HG03066 (cell line): ENCODE measurements around the gene HIPK2.
"Not testable (repeated sequence)": the region's sequence is repeated elsewhere in the genome, so short reads cannot be mapped to it uniquely, and the experiment has no call there.

Experiments
- ATAC-seq: cut with Tn5 transposase; IDR thresholded peaks from one replicate; pipeline ENCODE4 v1.9.1; 2021; ENCODE audit warnings: low read depth; ENCODE audit not compliant: unreplicated experiment

HIPK2 gene

DNA sequence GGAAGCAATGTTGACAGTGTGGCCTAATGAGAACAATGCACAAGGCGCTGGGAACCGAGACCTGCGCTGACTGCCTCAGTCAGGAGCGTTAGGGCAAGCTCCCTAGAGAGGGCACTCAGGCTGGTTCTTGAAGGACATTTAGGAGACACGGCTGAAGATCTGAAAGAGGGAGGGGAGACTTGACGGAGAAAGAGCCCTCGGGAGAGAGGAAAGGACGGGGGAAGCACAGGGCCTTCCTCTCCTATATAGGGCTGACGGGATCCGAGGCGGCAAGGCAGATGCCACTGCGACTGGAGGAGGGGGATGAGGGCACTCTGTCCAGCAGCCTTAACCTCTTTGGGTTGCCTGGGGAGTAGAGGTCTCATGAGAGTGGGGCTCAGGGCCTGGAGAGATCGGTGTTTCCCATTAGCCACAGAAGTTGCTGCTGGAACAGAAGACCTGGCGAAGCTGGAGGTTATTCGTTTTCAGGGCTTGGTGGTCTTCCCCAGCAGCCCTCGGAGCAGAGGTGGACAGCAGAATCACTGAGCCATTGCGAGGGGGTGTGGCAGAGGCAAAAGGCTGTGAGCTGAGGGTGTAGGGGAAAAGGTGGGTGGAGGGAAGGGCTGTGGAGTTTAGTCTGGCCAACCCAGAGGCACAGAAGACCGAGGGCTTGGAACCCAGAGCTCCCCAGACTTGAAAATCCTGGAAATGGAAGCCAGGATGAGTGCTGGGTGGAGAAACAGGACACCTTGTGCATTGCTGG lies 218.3 kb downstream of the HIPK2 start:
- no peak for ATAC-seq

DNA sequence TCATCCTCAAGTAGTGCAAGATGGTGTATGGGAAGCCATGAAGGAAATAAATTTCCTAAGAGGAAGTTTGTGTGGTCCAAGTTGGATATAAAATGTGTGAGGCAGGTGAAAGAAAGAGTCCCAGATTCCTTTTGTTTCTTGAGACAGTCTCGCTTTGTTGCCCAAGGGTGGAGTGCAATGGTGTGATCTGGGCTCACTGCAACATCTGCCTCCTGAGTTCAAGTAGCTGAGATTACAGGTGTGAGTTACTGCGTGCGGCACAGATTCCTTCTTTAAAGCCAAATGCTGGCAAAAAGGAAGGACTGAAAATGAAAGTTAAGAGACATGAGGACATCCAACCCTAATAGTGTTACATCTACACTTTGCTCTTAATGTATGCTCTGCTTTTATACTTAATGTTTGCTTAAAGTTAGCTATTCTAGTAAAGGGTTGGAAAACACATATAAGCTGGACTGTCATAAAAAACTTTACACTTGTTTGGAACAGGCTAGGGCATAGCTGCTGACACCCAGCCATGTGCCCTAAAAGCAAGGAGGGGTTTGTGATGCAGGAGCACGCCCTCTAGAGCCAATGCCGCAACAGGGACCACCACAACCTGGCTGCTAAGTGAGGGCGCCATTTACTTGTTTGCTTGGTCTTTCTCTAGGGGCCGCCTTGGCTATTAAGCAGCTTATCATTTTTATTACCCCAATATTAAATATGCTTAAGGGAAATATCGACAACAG lies 219.8 kb downstream of the HIPK2 start:
- no peak for ATAC-seq

DNA sequence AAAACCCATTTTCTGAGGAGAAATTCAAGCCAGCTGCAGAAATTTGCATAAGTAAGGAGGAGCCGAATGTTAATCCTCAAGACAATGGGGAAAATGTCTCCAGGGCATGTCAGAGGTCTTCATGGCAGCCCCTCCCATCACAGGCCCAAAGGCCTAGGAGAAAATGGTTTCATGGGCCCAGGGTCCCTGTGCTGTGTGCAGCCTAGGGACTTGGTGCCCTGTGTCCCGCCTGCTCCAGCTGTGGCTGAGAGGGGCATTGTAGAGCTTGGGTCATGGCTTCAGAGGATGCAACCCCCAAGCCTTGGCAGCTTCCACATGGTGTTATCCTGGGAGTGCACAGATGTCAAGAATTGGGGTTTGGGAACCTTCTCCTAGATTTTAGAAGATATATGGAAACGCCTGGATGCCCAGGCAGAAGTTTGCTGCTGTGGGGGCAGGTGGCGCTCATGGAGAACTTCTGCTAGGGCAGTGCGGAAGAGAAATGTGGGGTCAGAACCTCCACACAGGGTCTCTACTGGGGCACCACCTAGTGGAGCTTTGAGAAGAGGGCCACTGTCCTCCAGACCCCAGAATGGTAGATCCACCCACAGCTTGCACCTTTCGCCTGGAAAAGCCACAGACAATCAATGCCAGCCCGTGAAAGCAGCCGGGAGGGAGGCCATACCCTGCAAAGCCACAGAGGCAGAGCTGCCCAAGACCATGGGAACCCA lies 223.7 kb downstream of the HIPK2 start:
- not testable (repeated sequence) for ATAC-seq

DNA sequence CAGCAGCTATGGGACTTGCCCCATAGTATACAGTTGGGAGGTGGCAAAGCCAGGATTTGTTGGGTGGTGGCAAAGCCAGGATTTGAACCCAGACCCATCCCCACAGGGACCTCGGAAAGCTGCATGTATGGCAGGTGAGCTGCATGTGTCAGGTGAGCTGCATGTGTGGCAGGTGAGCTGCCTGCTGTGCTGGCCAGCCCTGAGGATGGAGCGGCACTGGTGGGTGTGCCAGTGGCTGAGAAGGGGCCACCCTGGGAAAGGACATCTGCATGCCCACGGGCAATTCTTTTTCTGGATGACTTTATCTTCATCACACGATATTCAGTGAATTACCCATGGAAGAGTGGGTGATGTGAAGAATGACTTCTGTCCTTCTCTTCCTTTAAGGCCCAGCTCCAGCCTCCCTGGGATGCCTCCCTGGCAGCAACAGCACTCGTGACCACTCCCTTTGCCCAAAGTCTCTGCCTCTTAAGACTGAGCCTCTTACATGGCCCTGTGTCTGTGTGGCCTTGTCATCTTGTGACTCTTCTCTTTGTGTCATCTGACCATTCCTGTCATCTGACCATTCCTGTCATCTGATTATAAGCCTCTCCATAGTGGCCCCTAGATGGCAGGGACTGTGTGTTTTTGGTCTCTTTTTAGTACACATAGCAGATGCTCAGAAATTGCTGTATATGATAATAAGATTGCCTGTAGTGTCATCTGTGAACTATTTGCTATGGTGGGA lies 229.3 kb downstream of the HIPK2 start:
- ATAC-seq, result no peak

DNA sequence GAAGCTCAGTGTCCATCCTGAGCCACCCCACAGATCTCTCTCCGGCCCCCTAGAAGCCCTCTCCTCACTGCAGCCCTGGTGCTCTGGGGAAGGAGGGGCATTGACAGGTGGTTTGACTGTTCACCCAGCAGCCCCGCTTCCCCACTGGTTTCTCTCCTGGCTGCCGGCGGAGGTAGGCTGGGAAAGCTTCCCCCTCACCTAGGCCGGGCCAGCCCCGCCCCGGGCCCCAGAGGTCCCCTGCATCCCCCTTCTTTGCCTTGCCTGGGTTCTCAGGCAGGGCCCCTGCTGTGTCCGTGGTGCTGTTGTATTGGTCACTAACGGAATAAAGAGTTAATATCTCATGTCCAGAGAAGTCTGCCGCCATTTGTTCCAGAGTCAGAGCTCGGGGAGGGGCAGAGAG lies 233.2 kb downstream of the HIPK2 start:
- no peak for ATAC-seq

DNA sequence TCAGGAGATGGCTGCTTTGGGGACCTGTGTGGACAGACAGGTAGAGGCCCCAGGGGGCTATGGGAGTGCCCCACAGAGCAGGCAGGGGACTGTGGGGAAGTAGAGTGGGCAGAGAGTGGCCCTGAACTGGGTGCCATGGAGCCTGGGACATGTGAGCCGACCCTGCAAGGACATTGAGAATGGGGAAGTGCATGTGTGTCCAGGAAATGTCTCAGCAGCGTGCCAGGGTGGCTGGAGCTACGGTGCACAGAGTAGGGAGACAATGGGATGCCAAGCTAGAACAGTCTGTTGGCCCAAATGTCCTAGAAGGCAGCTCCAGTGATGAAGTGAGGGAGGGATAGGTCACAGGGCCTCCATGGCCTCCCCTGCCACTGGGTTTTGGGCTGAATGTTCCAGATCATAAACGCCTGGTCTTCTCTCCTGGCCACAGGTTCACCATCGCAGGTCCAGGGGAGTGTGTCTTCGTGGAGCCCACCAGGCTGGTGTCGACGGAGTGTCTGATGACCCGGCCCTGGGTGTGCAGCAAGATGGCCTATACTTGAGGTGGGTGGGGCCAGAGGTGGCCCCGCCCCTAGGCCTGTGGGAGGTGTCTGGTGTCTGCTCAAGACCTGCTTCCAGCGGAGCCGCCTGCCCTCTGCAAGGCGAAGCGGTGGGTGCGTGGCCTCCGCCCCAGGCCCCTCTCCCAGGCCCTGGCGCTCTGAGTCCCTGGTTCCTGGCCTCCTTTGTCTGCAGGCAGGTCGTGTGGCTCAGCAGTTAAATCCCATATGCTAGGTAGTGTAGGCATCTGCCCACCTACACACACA lies 233.8 kb downstream of the HIPK2 start:
- ATAC-seq, result no peak

DNA sequence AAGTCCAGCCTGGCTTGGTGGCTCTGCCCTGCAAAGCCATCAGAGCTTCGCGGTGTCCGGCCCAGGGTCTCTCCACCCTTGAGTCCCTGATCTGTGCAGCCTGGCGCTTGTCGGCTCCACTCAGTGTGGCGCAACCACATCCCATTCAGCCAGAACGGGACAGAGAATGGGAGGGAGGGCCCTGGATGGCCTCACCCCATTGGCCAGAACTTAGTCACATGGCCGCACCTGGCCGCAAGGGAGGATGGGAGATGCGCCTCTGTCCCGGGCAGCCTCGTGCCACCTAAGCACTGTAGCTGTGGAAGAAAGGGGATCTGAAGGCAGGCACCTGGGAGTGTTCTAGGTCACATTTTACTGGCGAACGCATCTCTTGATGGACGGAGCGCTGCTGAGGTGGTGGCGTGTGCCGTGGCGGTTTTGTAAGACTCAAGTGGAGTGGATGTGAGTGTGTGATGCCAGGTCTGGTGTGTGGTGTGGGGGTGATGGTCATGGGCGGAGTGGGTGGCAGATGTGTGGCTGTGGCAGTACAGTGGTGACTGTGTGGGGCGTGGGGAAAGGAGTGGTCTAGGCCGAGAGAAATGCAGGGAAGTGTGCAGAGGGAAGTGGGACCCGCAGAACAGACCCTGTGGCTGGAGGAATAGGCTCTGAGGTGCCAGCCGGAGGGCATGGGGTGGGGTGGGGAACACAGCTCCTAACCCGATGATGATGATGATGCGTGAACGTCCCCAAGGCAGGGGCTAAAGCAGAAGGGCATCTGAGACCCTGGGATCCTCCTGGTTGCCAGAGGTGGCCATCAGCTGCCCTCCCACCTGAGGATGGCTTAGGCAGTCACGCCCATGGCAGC lies 235.3 kb downstream of the HIPK2 start:
- ATAC-seq, result no peak

DNA sequence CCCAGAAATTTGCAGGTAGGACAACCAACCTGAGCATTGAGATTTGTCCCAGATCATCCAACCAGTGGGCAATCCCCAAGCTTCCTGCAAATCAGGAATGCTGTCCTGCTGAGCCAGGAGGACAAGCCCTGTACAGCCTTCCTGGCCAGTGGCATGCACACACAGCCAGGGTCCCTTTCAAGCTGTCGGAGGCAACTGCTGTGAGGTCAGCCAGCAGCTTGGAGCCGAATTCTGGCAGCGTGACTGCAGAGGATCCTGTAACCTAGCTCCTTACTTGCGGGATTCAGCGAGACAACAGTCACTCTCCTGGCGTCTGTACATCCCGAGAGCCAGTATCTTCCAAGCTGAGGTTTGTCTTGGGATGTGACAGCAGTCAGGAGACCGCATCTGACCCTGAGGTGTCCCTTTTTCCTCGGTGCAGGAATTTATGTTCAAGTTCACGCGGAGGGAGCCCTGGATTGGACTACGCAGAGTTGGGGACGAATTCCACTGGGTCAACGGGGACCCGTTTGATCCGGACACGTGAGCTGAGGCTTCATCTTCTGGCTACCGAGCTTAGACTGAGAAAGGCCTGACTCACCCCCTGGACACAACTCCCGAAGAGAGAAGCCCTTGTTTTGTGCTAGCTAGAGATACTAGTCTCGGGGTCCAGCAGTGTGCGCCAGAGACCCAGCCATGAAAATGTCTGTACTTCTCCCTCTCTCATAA lies 236.0 kb downstream of the HIPK2 start:
- no peak for ATAC-seq

DNA sequence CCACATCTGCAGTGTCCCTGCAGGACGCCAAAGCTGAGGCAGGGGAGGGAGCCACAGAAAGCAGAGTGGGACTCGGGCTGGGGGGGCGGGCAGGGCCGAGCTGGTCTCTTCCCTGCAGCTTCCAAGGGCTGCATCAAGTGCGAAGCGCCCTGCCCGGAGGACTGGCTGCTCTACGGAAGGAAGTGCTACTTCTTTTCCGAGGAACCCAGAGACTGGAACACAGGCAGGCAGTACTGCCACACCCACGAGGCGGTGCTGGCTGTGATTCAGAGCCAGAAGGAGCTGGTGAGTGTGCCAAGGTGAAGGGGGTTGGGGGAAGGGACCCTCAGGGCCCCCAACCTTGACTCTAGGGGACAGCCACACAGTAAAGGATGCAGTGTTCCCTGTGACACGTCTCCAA lies 237.6 kb downstream of the HIPK2 start:
- no peak for ATAC-seq

DNA sequence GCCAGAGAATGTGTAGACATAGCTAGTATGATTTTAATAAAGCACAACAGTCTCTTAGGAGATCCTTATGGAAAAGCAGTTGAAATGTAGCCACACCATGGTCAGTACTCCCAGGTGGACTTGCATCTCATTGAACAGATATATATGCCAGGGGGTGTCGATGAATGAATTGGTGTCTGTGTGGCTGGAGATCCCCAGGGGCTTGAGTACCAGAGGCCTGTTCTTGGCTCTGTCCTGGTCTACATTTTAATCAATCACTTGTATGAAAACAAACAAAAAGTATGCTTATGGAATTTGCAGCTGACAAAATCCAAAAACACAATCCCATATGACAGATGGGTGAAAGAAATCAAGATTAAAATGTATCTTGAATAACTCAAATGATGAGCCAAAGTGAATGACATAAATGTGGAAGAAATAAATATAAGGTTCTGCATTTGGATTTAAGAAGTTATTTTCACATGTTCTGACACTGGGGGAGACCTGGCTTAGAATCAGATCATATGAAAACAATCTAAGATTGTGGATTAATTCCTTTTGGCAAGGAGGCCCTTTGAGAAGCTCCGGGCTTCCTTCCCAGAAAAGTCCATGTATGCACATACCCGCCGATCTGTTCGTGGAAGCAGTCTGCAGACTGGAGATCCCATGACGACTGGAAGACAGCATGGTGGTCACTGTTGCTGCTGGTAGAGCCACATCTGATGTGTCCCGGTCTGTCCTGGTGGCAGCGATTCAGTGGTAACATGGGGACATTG lies 238.7 kb downstream of the HIPK2 start:
- ATAC-seq, result no peak

DNA sequence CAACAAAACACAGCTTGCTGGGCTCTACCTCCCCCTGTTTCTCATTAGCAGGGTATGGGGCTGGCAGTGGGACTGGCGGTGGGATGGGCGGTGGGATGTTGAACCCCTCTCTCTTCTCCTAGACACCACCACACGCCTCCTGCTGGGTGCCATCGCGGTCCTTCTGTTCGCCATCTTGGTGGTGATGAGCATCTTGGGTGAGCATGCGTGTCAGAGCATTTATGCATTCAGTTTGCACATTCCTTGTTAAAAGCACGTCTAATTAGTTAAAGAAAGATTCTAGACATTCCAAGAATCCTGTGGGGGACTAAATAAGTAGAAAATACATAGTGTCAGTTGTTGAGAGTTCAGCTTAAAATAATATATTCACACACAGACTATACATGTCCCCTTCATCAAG lies 241.6 kb downstream of the HIPK2 start:
- ATAC-seq, result no peak

DNA sequence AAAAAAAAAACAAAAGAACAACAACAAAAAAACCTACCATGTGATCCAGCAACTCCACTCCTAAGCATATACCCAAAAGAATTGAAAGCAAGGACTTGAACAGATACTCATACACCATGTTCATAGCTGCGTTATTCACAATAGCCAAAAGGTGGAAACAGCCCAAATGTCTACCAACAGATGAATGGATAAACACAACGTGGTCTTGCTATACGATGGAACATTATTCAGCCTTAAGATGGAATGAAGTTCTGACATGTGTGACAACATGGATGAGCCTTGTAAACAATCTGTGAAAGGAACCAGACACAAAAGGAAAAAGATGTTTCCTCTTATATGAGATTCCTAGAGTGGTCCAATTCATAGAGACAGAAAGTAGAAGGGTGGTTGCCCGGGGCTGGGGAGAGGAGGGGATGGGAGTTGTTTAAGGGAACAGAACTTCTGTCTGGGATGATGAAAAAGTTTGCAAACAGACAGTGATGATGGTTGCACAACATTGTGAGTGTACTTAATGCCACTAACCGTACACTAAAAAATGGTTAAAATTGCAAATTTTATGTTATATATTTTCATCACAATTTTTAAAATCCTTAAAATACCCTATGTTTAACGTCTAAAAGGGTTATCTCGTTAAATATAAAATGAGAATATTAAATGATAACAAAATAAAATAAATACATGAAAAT lies 242.7 kb downstream of the HIPK2 start:
- no peak for ATAC-seq

DNA sequence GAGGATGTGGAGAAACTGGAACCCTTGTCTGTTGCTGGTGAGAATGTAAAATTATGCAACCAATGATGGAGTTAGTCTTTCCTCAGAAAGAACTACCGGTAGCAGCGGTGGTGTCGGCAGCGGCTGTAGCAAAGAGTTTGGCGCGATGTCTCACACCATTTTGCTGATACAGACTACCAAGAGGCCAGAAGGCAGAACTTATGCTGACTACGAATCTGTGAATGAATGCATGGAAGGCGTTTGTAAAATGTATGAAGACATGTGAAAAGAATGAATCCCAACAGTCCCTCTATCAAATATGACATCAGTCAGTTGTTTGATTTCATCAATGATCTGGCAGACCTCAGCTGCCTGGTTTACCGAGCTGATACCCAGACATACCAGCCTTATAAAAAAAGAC lies 243.7 kb downstream of the HIPK2 start:
- no peak for ATAC-seq

DNA sequence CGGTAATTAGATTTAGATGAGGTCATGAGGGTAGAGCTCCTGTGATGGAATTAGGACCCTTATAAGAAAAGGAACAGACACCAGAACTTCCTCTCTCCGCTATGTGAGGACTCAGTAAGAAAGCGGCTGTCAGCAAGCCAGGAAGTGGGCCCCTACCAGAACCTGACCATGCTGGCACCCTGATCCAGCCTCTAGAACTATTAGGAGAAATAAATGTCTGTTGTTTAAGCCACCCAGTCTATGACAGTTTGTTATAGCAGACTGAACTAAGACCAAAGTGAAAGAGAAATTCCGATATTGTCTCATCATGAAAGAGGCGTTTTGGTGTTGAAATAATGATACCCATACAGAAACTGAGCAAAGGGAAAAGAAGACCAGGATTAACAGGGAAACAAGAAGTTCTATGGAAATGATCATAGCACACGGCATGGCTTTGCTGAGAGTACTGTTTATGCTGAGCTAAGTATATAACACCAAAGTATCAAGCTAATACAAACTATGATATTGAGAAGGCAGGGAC lies 245.1 kb downstream of the HIPK2 start:
- ATAC-seq, result no peak

DNA sequence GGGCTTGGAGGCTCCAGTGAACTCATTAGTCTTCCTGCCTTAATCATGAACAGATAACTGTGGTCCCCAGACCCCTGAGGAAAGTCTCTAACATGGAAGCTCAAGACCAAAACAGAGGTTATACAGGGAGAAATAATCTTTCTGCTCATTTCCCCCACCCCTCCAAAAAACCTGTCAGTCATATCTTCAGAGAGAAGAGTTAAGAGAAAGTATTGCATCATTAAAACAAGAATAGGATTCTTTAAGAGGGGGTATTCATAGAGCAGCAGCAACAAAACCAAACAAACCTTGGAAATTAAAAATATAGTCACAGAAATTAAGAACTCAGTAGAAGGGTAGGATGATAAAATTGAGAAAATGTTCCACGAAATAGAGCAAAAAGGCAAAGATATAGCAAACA lies 246.7 kb downstream of the HIPK2 start:
- ATAC-seq, result no peak

DNA sequence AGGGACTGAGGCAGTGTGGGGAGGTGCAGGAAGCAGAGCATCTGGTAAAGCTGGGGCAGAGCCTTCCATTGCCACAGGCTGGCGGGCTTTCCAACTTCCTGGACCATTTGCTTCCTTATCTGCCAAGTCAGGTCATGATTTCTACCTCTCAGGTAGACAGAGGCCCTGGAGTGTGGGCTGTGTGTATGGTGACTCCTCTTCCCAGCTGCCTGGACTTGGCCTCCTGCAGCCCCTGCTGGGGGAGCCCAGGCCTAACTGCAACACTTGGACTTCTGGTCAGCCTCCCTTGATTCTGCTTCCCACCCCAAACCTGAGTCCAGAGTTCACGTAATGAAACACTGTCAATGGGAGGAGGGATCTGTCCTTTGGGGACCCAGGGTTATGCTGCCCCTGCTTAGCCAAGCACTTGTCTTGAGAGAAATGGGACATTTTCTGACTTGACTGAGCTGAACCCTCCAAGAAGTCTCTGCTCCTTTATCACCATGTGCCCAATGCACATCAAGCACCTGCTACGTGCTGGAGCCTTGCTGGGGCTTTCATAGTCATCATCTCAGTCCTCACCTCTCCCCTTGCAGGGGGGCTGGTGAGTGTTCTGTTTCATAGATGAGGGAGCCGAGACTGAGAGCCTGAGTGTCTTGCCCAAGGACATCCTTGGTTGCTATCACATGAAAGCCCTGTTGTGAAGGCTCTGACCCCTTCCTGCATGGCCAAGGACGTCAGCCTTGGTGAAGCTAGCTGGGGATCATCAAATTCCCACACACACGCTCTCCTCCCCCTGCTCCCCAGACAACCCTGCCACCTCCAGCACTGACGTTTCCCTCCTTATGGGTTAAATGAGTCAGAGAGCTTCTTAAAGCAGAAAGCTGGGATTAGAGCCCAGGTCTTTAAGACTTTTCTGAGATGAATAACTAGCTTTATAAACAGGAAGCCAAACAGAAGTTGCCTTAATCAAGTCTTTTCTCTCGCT lies 250.9 kb downstream of the HIPK2 start:
- no peak for ATAC-seq
